H1 (cell line): ENCODE measurements around the gene RANBP17. TPM values are rescaled to one million over a fixed set of nuclear protein-coding genes. Genes with fewer than 3 reads are reported as not detected.

Experiments used
- CTCF ChIA-PET: fragments of 300-600 bp; sonication (Branson Sonifier 250); formaldehyde crosslinking; loops from one replicate; lab custom pipeline; 2021; ENCODE audit not compliant: partially characterized antibody; lab: Charles Lee
- POLR2A ChIA-PET: fragments of 300-600 bp; sonication (Branson Sonifier 250); formaldehyde crosslinking; loops from one replicate; lab custom pipeline; 2021; ENCODE audit warnings: inconsistent platforms; ENCODE audit not compliant: partially characterized antibody; lab: Charles Lee
- DNase-seq, 2 experiments: peaks; one replicate each; pipeline versions ENCODE4 v3.0.0 to v3.0.0-alpha.2; 2010 to 2022; ENCODE audit warnings: low spot score in 2 of 2, low read depth in 1 of 2, mixed read lengths in 1 of 2
- FAIRE-seq: peaks from 2 replicates; lab custom pipeline; 2011; peaks lifted over from hg19 to GRCh38; lab: Jason Lieb, UNC
- H2AFZ ChIP-seq: 2 replicates; pipeline ENCODE4 v1.8.1; 2012; ENCODE audit warnings: low read length, inconsistent platforms
- H2AK5ac ChIP-seq: 2 replicates; pipeline ENCODE4 v1.6.1; 2013; ENCODE audit warnings: low read depth, low read length
- H2BK120ac ChIP-seq: replicated peaks from 2 replicates; pipeline ENCODE3; 2013; ENCODE audit warnings: low read depth, low read length, inconsistent platforms
- H2BK12ac ChIP-seq: 2 replicates; pipeline ENCODE4 v1.6.1; 2013; ENCODE audit warnings: low read depth, low read length
- H2BK15ac ChIP-seq: 2 replicates; pipeline ENCODE4 v1.6.1; 2013; ENCODE audit warnings: low read length
- H2BK20ac ChIP-seq: 2 replicates; pipeline ENCODE4 v1.6.1; 2013; ENCODE audit warnings: low read length
- H2BK5ac ChIP-seq: 2 replicates; pipeline ENCODE4 v1.6.1; 2013; ENCODE audit warnings: low read depth, low read length
- H3K14ac ChIP-seq: 2 replicates; pipeline ENCODE4 v1.6.1; 2013; ENCODE audit warnings: inconsistent platforms; ENCODE audit not compliant: insufficient read length
- H3K18ac ChIP-seq: 2 replicates; pipeline ENCODE4 v1.6.1; 2013; ENCODE audit warnings: low read length; ENCODE audit errors: extremely low read depth
- H3K23ac ChIP-seq: 2 replicates; pipeline ENCODE4 v1.6.1; 2013; ENCODE audit warnings: inconsistent platforms; ENCODE audit not compliant: insufficient read length
- H3K23me2 ChIP-seq: 2 replicates; pipeline ENCODE4 v1.6.1; 2013; ENCODE audit warnings: low read depth, low read length
- H3K27ac ChIP-seq: 2 replicates; pipeline ENCODE4 v1.6.1; 2011; ENCODE audit warnings: low read depth, low read length, inconsistent platforms
- H3K27me3 ChIP-seq, 4 experiments: replicated peaks in 1 of 4; 1 replicate in 1 of 4; 2 replicates in 3 of 4; pipeline versions ENCODE4 v1.6.1 to v1.8.1; 2011 to 2013; ENCODE audit warnings: low read length in 3 of 4, mild to moderate bottlenecking in 3 of 4, inconsistent platforms in 2 of 4, mixed read lengths in 2 of 4, moderate library complexity in 1 of 4; ENCODE audit not compliant: control insufficient read depth in 3 of 4, insufficient read depth in 3 of 4; ENCODE audit errors: extremely low read depth in 1 of 4
- H3K36me3 ChIP-seq, 4 experiments: 2 replicates each; pipeline versions ENCODE4 v1.6.1 to v1.8.1; 2011 to 2013; ENCODE audit warnings: mild to moderate bottlenecking in 4 of 4, low read length in 3 of 4, moderate library complexity in 2 of 4, control low read depth in 1 of 4, inconsistent platforms in 1 of 4; ENCODE audit not compliant: insufficient read depth in 4 of 4, control insufficient read depth in 2 of 4
- H3K4ac ChIP-seq: replicated peaks from 2 replicates; pipeline ENCODE3; 2013; ENCODE audit warnings: low read length, low read depth, mixed read lengths, inconsistent platforms; ENCODE audit not compliant: insufficient read length
- H3K4me1 ChIP-seq, 4 experiments: replicated peaks in 1 of 4; 1 replicate in 1 of 4; 2 replicates in 3 of 4; pipeline versions ENCODE4 v1.6.1 to v1.8.1; 2011 to 2013; ENCODE audit warnings: low read length in 3 of 4, inconsistent platforms in 2 of 4, mixed read lengths in 1 of 4; ENCODE audit not compliant: insufficient read depth in 4 of 4, control insufficient read depth in 3 of 4
- H3K4me2 ChIP-seq, 2 experiments: 2 replicates each; pipeline versions ENCODE4 v1.6.1 to v1.8.1; 2011 to 2013; ENCODE audit warnings: low read depth in 2 of 2, low read length in 2 of 2, control low read depth in 1 of 2, inconsistent platforms in 1 of 2, mild to moderate bottlenecking in 1 of 2; ENCODE audit not compliant: insufficient read depth in 1 of 2
- H3K4me3 ChIP-seq, 4 experiments: fragments of 200-600, 300-600 bp in 1 of 4; sonication (generic), shearing (Covaris generic), sonication (Bioruptor Twin) in 1 of 4; 2 replicates each; pipeline versions ENCODE4 v1.5.1 to v1.8.1; 2011 to 2016; ENCODE audit warnings: low read length in 4 of 4, low read depth in 3 of 4, control low read depth in 2 of 4, inconsistent platforms in 2 of 4, mild to moderate bottlenecking in 2 of 4, mixed read lengths in 1 of 4, moderate library complexity in 1 of 4; ENCODE audit not compliant: insufficient read depth in 2 of 4; ENCODE audit errors: extremely low read depth in 1 of 4
- H3K56ac ChIP-seq: replicated peaks from 2 replicates; pipeline ENCODE3; 2013; ENCODE audit warnings: low read depth, mild to moderate bottlenecking, mixed read lengths, low read length, inconsistent platforms; ENCODE audit not compliant: insufficient read length
- H3K79me1 ChIP-seq: 2 replicates; pipeline ENCODE4 v1.6.1; 2013; ENCODE audit warnings: low read depth, low read length, control low read depth
- H3K79me2 ChIP-seq, 2 experiments: 2 replicates each; pipeline versions ENCODE4 v1.6.1 to v1.8.1; 2012 to 2013; ENCODE audit warnings: low read length in 2 of 2, mild to moderate bottlenecking in 2 of 2, inconsistent platforms in 1 of 2; ENCODE audit not compliant: insufficient read depth in 2 of 2, control insufficient read depth in 1 of 2
- H3K9ac ChIP-seq, 4 experiments: replicated peaks in 1 of 4; 1 replicate in 1 of 4; 2 replicates in 3 of 4; pipeline versions ENCODE4 v1.6.1 to v1.8.1; 2011 to 2013; ENCODE audit warnings: low read depth in 3 of 4, low read length in 3 of 4, control low read depth in 2 of 4, mild to moderate bottlenecking in 2 of 4, moderate library complexity in 2 of 4, inconsistent platforms in 1 of 4; ENCODE audit errors: extremely low read depth in 1 of 4
- H3K9me3 ChIP-seq, 2 experiments: 2 replicates each; pipeline versions ENCODE4 v1.6.1 to v1.8.1; 2012 to 2013; ENCODE audit warnings: mild to moderate bottlenecking in 2 of 2, moderate library complexity in 2 of 2, control low read depth in 1 of 2, inconsistent platforms in 1 of 2, low read depth in 1 of 2, low read length in 1 of 2, mixed read lengths in 1 of 2; ENCODE audit not compliant: insufficient read depth in 2 of 2
- H4K20me1 ChIP-seq, 2 experiments: replicated peaks in 1 of 2; 2 replicates each; pipeline versions ENCODE3 to v1.8.1; 2011 to 2013; ENCODE audit warnings: inconsistent platforms in 2 of 2, low read length in 2 of 2, mild to moderate bottlenecking in 1 of 2; ENCODE audit not compliant: insufficient read depth in 2 of 2, control insufficient read depth in 1 of 2
- H4K5ac ChIP-seq: 2 replicates; pipeline ENCODE4 v1.6.1; 2013; ENCODE audit warnings: low read length, low read depth, mixed read lengths, inconsistent platforms; ENCODE audit not compliant: insufficient read length
- H4K8ac ChIP-seq: 2 replicates; pipeline ENCODE4 v1.8.0; 2013; ENCODE audit warnings: mild to moderate bottlenecking, moderate library complexity, low read length, inconsistent platforms; ENCODE audit not compliant: insufficient read depth; ENCODE audit errors: extremely low read depth
- H4K91ac ChIP-seq: replicated peaks from 2 replicates; pipeline ENCODE3; 2013; ENCODE audit warnings: low read length, mixed read lengths, inconsistent platforms; ENCODE audit not compliant: insufficient read length
- RAD21 ChIP-seq, 2 experiments: IDR thresholded peaks in 1 of 2; conservative IDR thresholded peaks in 1 of 2; 2 replicates each; pipeline ENCODE4 v1.6.1; 2011; ENCODE audit warnings: low read depth in 2 of 2, low read length in 2 of 2, improper control_type of control experiment in 1 of 2, inconsistent platforms in 1 of 2, mild to moderate bottlenecking in 1 of 2, moderate library complexity in 1 of 2
- SP2 ChIP-seq: IDR thresholded peaks from 2 replicates; pipeline ENCODE4 v1.6.1; 2012; ENCODE audit warnings: mild to moderate bottlenecking, low read length, inconsistent platforms
- WGBS, 2 experiments: shearing (Covaris generic) in 1 of 2; methylation state at CpG; one replicate each; pipeline versions ENCODE4 v1.1.6 to v1.1.7; 2013 to 2015; ENCODE audit warnings: low lambda C conversion rate in 2 of 2, mixed read lengths in 2 of 2, inconsistent platforms in 1 of 2, low coverage in 1 of 2, missing lambda C conversion rate in 1 of 2; ENCODE audit not compliant: insufficient replicate concordance in 2 of 2, insufficient coverage in 1 of 2, insufficient read length in 1 of 2; ENCODE audit errors: extremely low coverage in 1 of 2, missing lambda C conversion rate in 1 of 2; 5-methylcytosine and 5-hydroxymethylcytosine counted together
- polyA plus RNA-seq, 7 experiments: library from polyadenylated mRNA; depleted of rRNA in 3 of 7; stranded (reverse) in 5 of 7; unstranded in 2 of 7; fragments of >200 nt in 5 of 7; fragments of 200-250 nt in 2 of 7; gene quantifications; 1 replicate in 5 of 7; 2 replicates in 1 of 7; 4 replicates in 1 of 7; pipeline versions ENCODE4 v1.2.1 to v1.2.3, GENCODE V29; 2011 to 2013; ENCODE audit warnings: missing spikeins in 2 of 7, mixed read lengths in 2 of 7
- total RNA-seq: library from RNA; stranded (reverse); fragmentation: NEBNext Ultra II Directional; extraction: Animal tissue kit (Norgen Biotek cat#: 25700); gene quantifications from 2 replicates; pipeline ENCODE4 v1.2.1, GENCODE V29; 2021

The RANBP17 gene
- total and polyA plus RNA-seq, 2 of the 8 experiments (the other 6 are each of a cell fraction or from before 2014, with no cell fraction given): 8.6 to 21.3 TPM

- Histone ChIP-seq H3K79me1 (peaks cover 4% of the 10 kb centered on the region; the same call in 1 of the 2 replicates), H3K27me3 (peaks cover 0 to 3% (median 1%) of the 10 kb centered on the region in 4 experiments; a peak in 3 of 7 replicates), H4K20me1 (peaks cover 2 to 6% of the 10 kb centered on the region in 2 experiments), H4K8ac (no peak overlapping the region), H3K4me1 (peaks cover 0 to 5% (median 1%) of the 10 kb centered on the region in 4 experiments; a peak in 2 of 7 replicates), H3K79me2 (peaks cover 3 to 57% of the 10 kb centered on the region in 2 experiments; a peak in 3 of 4 replicates), H3K27ac (no peak overlapping the region), H3K23me2 (peaks cover 9% of the 10 kb centered on the region), H4K5ac (no peak overlapping the region), H2BK120ac (no peak overlapping the region), H2BK20ac (no peak overlapping the region), H3K14ac (no peak overlapping the region), H3K36me3 (no peaks in the 10 kb centered on the region), H3K9ac (no peak overlapping the region), H2BK12ac (no peak overlapping the region), H4K91ac (no peak overlapping the region), H2AFZ (no peak overlapping the region), H3K18ac (no peak overlapping the region), H3K4ac (no peak overlapping the region), H2BK5ac (no peak overlapping the region), H3K4me3 (peak overlapping the region in 1 of 4 experiments; percentile 84; a peak in 1 of 8 replicates), H3K23ac (no peak overlapping the region), H2AK5ac (no peak overlapping the region), H2BK15ac (no peak overlapping the region), H3K56ac (no peak overlapping the region), H3K9me3 (peaks cover 4 to 12% of the 10 kb centered on the region in 2 experiments; a peak in 3 of 4 replicates), H3K4me2 (no peak overlapping the region; a peak in 1 of 4 replicates)
- ChIA-PET POLR2A (no interaction called here), CTCF (interaction anchor here (0.7 to 1.0 kb wide), 4 partner anchors 9 to 74 kb away, joined by 3 read pairs; no protein-coding TSS in a partner anchor)
- no peak for DNase-seq
- WGBS, 2 experiments: 89% methylated on average over 3 of the region's 3 CpGs; no CpG with 5 or more reads in 1 of the 2 experiments
- TF ChIP-seq RAD21 (IDR thresholded peaks at IDR 0.05 in 1 of 2, conservative IDR thresholded peaks at IDR 0.05 in 1 of 2; ENCODE audit: low read depth in 2 of 2, low read length in 2 of 2) (no peak), SP2 (no peak)
- FAIRE-seq: peak; percentile 32
Observed at GRCh38 chr5:170863646-170864045, 1.8 kb downstream of the RANBP17 start.
